Gastrocnemius medialis (tissue), 4 donors: ENCODE results near the gene FOXN1. TPM values are rescaled to one million over a fixed set of nuclear protein-coding genes. Genes with fewer than 3 reads are reported as not detected.

Experiments used
- ATAC-seq, 2 donors: fragments of 150-250 bp; one replicate each; pipeline ENCODE4 v1.9.1; 2016
- DNase-seq, 2 donors: peaks; one replicate each; pipeline ENCODE4 v3.0.0-alpha.2; 2019
- H3K27ac ChIP-seq, 4 donors: fragments of 200-600 bp; sonication (generic); 1 replicate in 1 of 4; 2 replicates in 3 of 4; pipeline ENCODE4 v1.5.1; 2016 to 2018; ENCODE audit warnings: mild to moderate bottlenecking in 2 of 4, moderate library complexity in 1 of 4
- H3K27me3 ChIP-seq, 3 donors: fragments of 200-600 bp; sonication (generic) in 2 of 3; 1 replicate in 1 of 3; 2 replicates in 2 of 3; pipeline versions ENCODE4 v1.5.1 to v1.6.0; 2016 to 2019; ENCODE audit warnings: mild to moderate bottlenecking in 1 of 3, moderate library complexity in 1 of 3
- H3K36me3 ChIP-seq, 2 donors: fragments of 200-600 bp; sonication (generic) in 1 of 2; one replicate each; pipeline ENCODE4 v1.5.1; 2017 to 2018
- H3K4me1 ChIP-seq, 2 donors: fragments of 200-600 bp; sonication (generic) in 1 of 2; one replicate each; pipeline ENCODE4 v1.5.1; 2016 to 2017; ENCODE audit warnings: mild to moderate bottlenecking in 2 of 2
- H3K4me3 ChIP-seq, 4 donors: fragments of 200-600 bp; sonication (generic) in 3 of 4; 1 replicate in 1 of 4; 2 replicates in 3 of 4; pipeline ENCODE4 v1.5.1; 2016 to 2019; ENCODE audit warnings: mild to moderate bottlenecking in 2 of 4
- H3K9me3 ChIP-seq, 3 donors: fragments of 200-600 bp; sonication (generic) in 2 of 3; 1 replicate in 1 of 3; 2 replicates in 2 of 3; pipeline ENCODE4 v1.5.1; 2016 to 2019
- CTCF ChIP-seq, 5 experiments: fragments of 450-650 bp in 3 of 5; fragments of 200-600 bp in 2 of 5; sonication (generic) in 2 of 5; IDR thresholded peaks in 4 of 5; conservative IDR thresholded peaks in 1 of 5; 1 replicate in 4 of 5; 2 replicates in 1 of 5; pipeline ENCODE4 v1.5.1; 2016 to 2019; ENCODE audit warnings: antibody characterized with exemption in 5 of 5, mild to moderate bottlenecking in 3 of 5, moderate library complexity in 3 of 5
- POLR2A ChIP-seq, 2 donors: fragments of 450-650 bp; IDR thresholded peaks; one replicate each; pipeline ENCODE4 v1.6.1; 2017; ENCODE audit warnings: antibody characterized with exemption in 2 of 2, mild to moderate bottlenecking in 2 of 2, moderate library complexity in 2 of 2
- in situ Hi-C, 4 donors: fragments of 200-750 bp; cut with MboI; loops; one replicate each; pipeline versions ENCODE4 v1.15.0 to v1.8.0; 2017; ENCODE audit warnings: low sequenced_read_pairs in 4 of 4
- intact Hi-C: fragments of 100-400 bp; cut with DNase I; formaldehyde crosslinking; loops from one replicate; pipeline ENCODE4 v1.15.1; 2023; ENCODE audit warnings: low total_unique reads
- total RNA-seq, 4 donors: library from RNA; depleted of rRNA; stranded (reverse); fragments of >200 nt; gene quantifications; one replicate each; pipeline versions ENCODE4 v1.1.0 to v1.2.3, GENCODE V29; 2016

The FOXN1 gene
- total RNA-seq, 4 donors from 2014 or later, result not detected

- H3K27me3 ChIP-seq, result no peaks in the 10 kb centered on the region
- H3K36me3 ChIP-seq, result no peaks in the 10 kb centered on the region
- TF ChIP-seq CTCF (IDR thresholded peaks at IDR 0.05 in 4 of 5, conservative IDR thresholded peaks at IDR 0.05 in 1 of 5) (no peak), POLR2A (IDR thresholded peaks at IDR 0.05) (no peak)
- no peaks in the 10 kb centered on the region for H3K9me3 ChIP-seq
- intact Hi-C loops, result loop anchor here (2.0 kb wide), 1 partner anchor 25 kb away; the partner anchor contains the start of gene UNC119
- in situ Hi-C loops, result no loop called here
- no peak for DNase-seq
- no peak overlapping the region for H3K4me3 ChIP-seq
- no peak overlapping the region for H3K27ac ChIP-seq
- H3K4me1 ChIP-seq, result peaks cover under 1 to 9% of the 10 kb centered on the region in 2 donors
- ATAC-seq, result no peak
Measured at GRCh38 chr17:28577466-28577824, 71.3 kb downstream of the FOXN1 start.

- DNase-seq (no peak), ATAC-seq (no peak)
- in situ Hi-C loops, result no loop called here
- no peaks in the 10 kb centered on the region for H3K27me3 ChIP-seq
- peaks cover 0 to 5% of the 10 kb centered on the region in 2 donors for H3K4me1 ChIP-seq
- TF ChIP-seq POLR2A (IDR thresholded peaks at IDR 0.05) (no peak), CTCF (IDR thresholded peaks at IDR 0.05 in 4 of 5, conservative IDR thresholded peaks at IDR 0.05 in 1 of 5) (no peak)
- no peaks in the 10 kb centered on the region for H3K9me3 ChIP-seq
- H3K4me3 ChIP-seq, result no peak overlapping the region
- H3K27ac ChIP-seq, result no peak overlapping the region
- no peaks in the 10 kb centered on the region for H3K36me3 ChIP-seq
- intact Hi-C loops, result no loop called here
Measured at GRCh38 chr17:28578246-28579195, 72.4 kb downstream of the FOXN1 start.

GRCh38 chr17:28579526-28579925, 73.4 kb downstream of the FOXN1 start:
- Histone ChIP-seq H3K27me3 (no peaks in the 10 kb centered on the region), H3K27ac (no peak overlapping the region), H3K36me3 (no peaks in the 10 kb centered on the region), H3K4me1 (peaks cover 0 to 5% of the 10 kb centered on the region in 2 donors), H3K4me3 (no peak overlapping the region), H3K9me3 (no peaks in the 10 kb centered on the region)
- in situ Hi-C loops (no loop called here), intact Hi-C loops (no loop called here)
- ATAC-seq, result no peak
- TF ChIP-seq POLR2A (IDR thresholded peaks at IDR 0.05) (no peak), CTCF (IDR thresholded peaks at IDR 0.05 in 4 of 5, conservative IDR thresholded peaks at IDR 0.05 in 1 of 5) (no peak)
- DNase-seq, result no peak

GRCh38 chr17:28580959-28581358, 74.8 kb downstream of the FOXN1 start:
- no peak for DNase-seq
- no peak overlapping the region for H3K27ac ChIP-seq
- TF ChIP-seq POLR2A (IDR thresholded peaks at IDR 0.05) (no peak), CTCF (IDR thresholded peaks at IDR 0.05 in 4 of 5, conservative IDR thresholded peaks at IDR 0.05 in 1 of 5) (no peak)
- H3K27me3 ChIP-seq, result no peaks in the 10 kb centered on the region
- H3K4me3 ChIP-seq, result no peak overlapping the region
- ATAC-seq, result no peak
- in situ Hi-C loops, result no loop called here
- H3K36me3 ChIP-seq, result no peaks in the 10 kb centered on the region
- no peaks in the 10 kb centered on the region for H3K9me3 ChIP-seq
- H3K4me1 ChIP-seq, result peaks cover 0 to 5% of the 10 kb centered on the region in 2 donors
- intact Hi-C loops, result no loop called here
